ENCODE measurements around the gene LSG1. TPM values are rescaled to one million over a fixed set of nuclear protein-coding genes. Genes with fewer than 3 reads are reported as not detected.
A peak's percentile ranks its signal among the peaks of the same experiment; 100 is the strongest.

LSG1 gene
- 33.8 TPM for total RNA-seq

DNA sequence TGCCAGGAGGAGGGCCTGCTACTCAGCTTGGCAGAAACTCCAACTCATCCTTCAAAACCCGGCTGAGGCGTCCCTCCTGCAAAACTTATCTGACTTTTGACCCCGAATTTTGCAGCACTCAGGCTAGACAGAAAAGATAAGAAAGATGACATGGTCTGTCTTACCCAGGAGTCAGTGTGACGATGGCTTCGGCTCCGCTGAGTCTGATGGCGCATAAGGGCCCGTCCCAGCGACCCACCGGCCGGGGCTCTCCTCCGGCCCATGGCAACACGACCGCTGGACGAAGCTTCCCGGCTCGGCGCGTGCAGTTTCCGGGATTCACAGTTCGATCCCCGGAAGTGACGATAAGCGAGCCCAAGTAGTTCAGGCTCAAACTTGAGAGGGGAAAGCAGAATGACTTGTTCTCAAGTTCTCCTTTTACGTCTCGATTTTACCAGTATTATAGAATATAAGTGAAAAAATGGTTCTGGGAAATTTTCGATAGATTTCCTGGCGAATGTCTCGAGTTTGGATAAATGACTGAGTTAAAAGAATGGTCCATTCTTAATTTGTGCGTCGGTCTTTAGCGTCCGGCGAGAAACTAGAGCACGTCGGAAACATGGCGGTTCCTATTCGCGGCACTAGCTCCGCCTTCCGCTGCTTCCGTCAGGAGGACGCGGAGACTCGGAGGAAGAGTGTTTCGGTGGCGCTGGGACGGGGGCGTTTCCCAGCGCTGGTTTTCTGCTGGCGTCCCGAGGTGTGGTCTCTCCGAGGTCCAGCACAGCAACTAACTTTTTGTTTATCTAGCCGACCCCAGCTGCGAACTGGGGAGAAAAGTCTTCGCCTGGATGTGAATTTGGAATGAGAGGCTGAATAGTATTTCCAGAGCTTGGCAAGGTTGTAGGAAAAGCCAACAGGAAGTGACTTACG is at the start of gene LSG1:
TSS of gene LSG1 (minus strand) at position 292 of the 909 bp plus-strand sequence. CDS start at position 263, 29 bp downstream.
- peak; percentile 92 for DNase-seq (ENCODE audit: low spot score)
- intact Hi-C loops (cut with DNase I): loop anchor here (5.0 kb wide), 1 partner anchor 585 kb away; no protein-coding TSS in a partner anchor
- peak; percentile 97 for ATAC-seq

GRCh38 chr3:194720048-194720447 is 48.1 kb upstream of the LSG1 start:
- intact Hi-C loops (cut with DNase I): no loop called here
- DNase-seq (ENCODE audit: low spot score) (no peak), ATAC-seq (no peak)

DNA sequence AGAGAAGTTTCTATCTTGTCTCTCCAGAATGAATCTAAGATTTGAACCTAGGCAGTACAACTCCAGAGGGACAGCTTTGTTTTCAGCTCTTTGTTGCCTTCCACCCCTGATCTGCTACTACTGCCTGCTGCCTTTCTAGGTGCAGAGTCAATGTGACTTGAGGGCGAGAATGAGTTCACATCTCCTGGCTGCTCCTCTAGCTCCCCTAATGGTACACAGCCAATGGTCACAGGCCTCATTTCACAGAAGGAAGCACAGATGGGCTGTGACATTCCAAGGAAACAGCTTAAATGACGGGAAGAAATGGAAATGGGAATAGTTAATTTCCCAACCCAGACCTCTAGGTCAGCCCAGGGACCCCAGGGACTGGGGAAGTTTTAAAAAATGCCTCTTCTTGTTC is 46.1 kb upstream of the LSG1 start:
- intact Hi-C loops (cut with DNase I): no loop called here
- DNase-seq (ENCODE audit: low spot score) (no peak), ATAC-seq (no peak)

DNA sequence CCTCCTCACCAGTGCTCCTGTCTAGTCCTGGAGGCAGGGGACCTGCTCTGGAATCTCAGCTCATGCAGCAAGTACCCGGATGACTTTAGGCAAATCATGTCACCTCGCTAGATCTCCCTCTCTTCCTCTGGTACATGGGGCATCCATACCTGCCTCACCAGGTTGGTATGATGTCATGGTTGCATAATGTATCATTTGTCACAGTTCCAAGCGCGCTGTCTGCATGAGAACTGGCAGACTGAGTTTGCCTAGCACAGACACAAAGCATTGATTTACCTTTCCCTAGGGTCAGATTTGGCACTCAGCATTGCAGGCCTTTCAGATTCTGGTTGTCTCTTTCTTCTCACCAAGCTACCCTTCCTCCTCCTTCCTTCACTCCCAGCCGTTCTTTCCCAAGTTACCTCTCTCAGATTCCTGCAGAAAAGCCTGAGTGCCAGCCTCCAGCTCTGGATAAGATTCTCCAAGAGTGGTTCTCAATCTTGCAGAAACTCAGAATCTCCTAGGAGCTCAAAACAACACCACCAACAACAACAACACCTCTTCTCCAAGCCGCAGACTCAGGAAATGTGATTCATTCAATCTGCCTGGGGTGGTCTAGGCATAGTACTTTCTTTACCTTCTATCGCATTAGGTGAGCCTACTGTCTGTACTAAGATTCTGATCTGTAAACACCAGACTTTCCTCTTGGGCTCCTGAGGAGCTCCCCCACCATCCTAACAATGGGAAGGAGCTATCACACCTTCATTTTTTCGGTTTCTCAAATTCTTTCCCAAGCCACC is 43.2 kb upstream of the LSG1 start:
- ATAC-seq: peak; percentile 35
- intact Hi-C loops (cut with DNase I): no loop called here
- DNase-seq (ENCODE audit: low spot score): no peak

DNA sequence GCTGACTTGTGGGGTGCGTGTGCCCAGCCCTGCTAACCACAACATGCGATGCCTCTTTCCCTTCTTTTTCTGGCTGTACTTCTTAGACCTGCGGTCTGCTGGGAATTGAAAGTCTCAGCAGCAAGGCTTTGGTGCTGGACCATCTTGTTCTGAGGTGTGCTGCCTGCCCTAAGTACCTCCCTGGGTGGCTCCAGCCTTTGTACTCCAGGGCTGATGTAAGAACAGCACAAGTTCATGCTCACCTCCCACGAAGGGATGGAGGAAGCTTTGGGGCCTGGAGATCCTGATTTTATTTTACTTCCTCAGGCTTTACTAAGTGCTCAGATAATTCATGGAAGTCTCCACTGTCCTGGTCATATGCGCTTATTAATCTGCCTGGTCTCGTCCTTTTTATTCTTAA is 42.6 kb upstream of the LSG1 start:
- ATAC-seq: peak; percentile 70
- no peak for DNase-seq (ENCODE audit: low spot score)
- intact Hi-C loops (cut with DNase I): no loop called here

GRCh38 chr3:194714137-194714455 is 42.1 kb upstream of the LSG1 start:
- ATAC-seq: no peak
- intact Hi-C loops (cut with DNase I): no loop called here
- no peak for DNase-seq (ENCODE audit: low spot score)

DNA sequence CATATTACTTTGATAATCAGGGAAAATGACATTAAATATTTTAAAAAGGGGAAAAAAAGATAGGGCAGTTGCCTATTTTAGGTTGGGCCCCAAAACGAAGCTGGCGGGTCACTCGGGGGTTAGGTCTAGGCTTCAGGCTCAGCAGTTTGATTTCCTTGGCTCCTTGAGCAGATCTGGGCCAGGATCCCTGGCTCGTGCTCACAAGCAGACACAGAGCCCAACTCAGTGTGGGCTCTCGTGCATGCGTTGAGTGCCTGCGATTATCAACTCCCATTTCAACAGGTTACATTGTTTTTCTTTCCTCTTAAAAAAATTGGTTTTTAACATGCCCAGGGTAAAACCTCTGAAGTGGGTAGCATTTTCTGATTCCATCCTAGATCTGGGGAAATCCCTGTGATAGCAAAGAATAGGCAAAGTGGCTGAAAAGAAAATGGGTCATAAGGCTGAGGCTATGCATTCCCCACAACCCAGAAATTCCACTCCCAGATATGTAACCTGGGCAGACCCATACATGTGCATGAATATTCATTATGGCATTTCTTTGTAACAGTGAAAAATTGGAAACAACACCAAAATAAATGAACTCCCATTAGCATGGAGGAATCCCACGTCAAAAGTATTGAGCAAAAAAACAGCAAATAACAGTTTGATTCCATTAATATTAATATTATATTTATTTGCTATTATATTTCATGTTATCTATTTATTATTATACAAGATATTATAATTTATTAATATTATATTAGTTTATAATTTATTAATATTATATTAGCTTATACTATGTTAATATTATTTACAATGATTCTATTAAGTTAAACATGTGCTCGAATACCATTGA is 41.5 kb upstream of the LSG1 start:
- ATAC-seq (peak; percentile 54), DNase-seq (ENCODE audit: low spot score) (no peak)
- intact Hi-C loops (cut with DNase I): no loop called here

DNA sequence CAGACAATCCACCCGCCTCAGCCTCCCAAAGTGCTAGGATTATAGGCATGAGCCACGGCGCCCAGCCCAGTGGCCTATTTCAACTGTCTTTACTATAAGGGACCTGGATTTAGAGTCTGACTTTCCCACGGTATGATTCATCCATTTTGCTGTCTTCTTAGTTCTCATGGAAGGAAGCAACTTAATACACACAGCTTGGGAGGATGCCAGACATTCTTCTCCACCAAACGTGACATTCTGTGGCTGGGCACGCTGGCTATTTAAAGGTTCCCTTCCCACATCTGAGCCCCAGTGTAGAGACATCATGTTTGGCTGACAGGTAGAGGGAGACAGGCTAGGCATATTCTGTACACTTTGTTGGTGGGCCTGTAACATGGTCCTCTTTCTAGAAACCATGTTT is 39.9 kb upstream of the LSG1 start:
- DNase-seq (ENCODE audit: low spot score): no peak

DNA sequence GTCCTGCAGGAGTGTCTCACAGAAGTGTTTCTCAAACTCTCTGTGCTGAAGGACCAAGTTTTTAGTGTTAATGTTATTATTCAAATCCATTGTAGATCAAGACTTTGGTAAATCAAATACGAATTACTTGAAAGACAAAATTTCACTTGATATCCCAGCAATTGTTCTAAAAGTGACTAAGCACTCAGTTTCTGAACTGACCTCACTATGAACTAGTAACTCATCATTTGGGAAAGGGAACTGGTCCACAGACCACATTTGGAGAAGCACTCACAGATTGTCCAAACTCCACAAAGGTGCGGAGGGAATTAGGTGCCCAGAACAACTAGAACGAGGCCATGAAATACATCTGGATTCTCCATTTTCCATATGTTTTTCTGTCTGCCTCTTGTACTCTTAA is 39.3 kb upstream of the LSG1 start:
- no peak for DNase-seq (ENCODE audit: low spot score)
- no peak for ATAC-seq
- intact Hi-C loops (cut with DNase I): loop anchor here (2.0 kb wide), 1 partner anchor 58 kb away; no protein-coding TSS in a partner anchor

More for the DNA sequence above, 39.9 kb upstream of the LSG1 start:
- ATAC-seq: no peak
- intact Hi-C loops (cut with DNase I): loop anchor here (2.0 kb wide), 1 partner anchor 59 kb away; no protein-coding TSS in a partner anchor

DNA sequence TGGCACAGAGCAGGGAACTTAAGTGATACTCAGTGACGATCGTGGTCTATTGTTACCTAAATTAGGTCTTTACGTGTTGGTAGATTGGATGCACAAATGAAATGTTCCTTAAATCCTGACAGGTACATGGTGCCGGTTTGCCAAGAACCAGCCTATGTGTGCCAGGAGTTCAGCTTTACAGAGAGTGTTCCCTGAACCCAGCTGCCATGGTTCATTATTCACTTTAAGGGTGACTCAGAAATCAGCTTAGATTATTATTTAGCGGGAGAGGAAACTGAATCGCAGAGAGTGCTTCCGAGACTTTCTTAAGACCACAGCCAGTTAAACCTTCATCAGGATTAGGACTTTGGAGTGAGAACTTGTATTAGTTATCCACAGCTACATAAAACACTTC is 35.2 kb upstream of the LSG1 start:
- ATAC-seq (no peak), DNase-seq (ENCODE audit: low spot score) (no peak)
- intact Hi-C loops (cut with DNase I): no loop called here

GRCh38 chr3:194705761-194706160 is 33.8 kb upstream of the LSG1 start:
- no peak for ATAC-seq
- intact Hi-C loops (cut with DNase I): no loop called here
- no peak for DNase-seq (ENCODE audit: low spot score)

DNA sequence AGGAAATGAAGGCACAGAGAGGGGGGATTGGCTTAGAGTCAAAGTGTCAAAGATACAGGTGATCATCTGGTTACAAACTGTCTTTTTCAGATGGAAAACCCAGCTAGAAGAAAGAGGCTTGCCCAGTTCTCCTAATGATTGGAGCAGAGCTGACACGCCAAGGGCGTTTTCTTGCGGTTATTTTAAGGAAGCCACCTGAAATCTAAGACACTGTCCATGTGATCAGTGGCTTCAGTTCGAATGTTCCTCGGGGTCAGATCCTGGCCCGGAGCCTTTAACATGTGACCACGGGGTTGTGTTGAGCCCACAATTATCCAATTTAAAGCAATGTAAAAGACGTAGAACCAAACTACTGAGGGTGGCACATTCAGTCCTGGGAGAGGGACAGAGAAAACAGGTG is 33.2 kb upstream of the LSG1 start:
- no peak for DNase-seq (ENCODE audit: low spot score)
- intact Hi-C loops (cut with DNase I): no loop called here
- no peak for ATAC-seq

GRCh38 chr3:194702545-194702944 is 30.6 kb upstream of the LSG1 start:
- intact Hi-C loops (cut with DNase I): no loop called here
- no peak for DNase-seq (ENCODE audit: low spot score)
- no peak for ATAC-seq

DNA sequence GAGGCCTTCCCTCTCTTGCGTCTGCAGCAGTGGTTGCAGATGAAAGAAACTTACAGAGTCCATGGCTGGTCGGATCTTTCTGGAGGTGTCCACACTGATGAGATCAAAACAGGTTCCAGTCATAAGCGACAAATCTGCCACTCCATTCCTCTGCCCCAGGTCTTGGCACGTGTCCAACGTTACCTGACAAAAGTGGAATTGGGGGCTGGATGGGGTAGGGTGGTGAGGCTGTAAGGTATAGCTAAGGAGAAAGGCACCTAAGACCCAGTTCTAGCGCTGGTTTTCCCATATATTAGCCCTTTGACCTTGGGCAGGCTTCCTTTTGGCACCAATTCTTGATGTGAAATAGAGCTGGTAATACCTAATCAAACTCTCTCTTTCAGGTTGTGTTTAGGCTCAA is 24.7 kb upstream of the LSG1 start:
- intact Hi-C loops (cut with DNase I): no loop called here
- DNase-seq (ENCODE audit: low spot score) (no peak), ATAC-seq (no peak)

DNA sequence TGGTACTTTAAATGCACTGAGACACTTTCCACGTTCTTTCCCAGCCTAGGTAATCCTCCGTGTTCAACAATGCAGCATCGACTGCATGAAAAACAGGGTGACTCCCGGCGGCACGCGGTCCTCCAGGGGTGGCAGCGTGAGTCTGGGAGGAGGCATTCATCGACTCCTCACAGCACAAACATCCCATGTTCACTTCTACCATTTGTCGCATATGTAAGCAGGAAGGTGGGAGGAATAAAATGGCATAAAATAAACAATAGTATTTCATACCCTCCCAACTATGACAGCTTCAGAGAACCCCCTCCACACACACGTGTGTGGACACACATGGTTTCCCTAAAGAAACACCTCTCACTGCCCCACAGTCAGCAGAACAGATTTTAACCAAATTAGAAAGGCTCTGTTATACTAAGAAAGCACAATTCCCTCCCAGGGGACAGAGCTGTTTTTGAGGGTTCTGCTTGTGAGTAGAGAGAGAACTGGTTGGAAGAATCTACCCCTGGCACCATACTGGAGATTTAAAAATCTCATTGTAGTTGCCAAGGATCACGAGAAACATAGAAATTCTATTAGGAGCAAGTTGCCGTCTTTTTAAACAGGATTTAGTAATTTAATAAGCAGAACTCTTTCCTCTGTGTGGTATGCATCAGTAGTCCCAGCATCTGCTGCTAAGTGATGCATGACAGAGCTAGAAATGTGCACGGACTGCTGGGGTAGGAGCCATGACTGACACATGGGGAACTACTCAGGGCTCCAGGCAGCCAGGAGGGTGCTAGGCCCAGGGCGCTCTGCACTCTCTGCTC is 19.7 kb upstream of the LSG1 start:
- intact Hi-C loops (cut with DNase I): no loop called here
- no peak for ATAC-seq
- DNase-seq (ENCODE audit: low spot score): peak; percentile 54

- no peak for ATAC-seq
- intact Hi-C loops (cut with DNase I): no loop called here
- DNase-seq (ENCODE audit: low spot score): peak; percentile 61
These were observed 18.7 kb upstream of the LSG1 start for GRCh38 chr3:194690501-194691372.

- intact Hi-C loops (cut with DNase I): loop anchor here (5.0 kb wide), 1 partner anchor 568 kb away; no protein-coding TSS in a partner anchor
- DNase-seq (ENCODE audit: low spot score) (peak; percentile 65), ATAC-seq (peak; percentile 43)
These were observed 17.5 kb upstream of the LSG1 start for GRCh38 chr3:194689493-194689944.

All from sciatic nerve (tissue), 2 donors.